Stimulated activated CD8-positive, alpha-beta memory T cell treated with anti-CD3 and anti-CD28 coated beads, Interleukin-4, amount 100 ng/mL, for 48 hours (primary cell): Measurements from ENCODE around the gene LRRC43.
"Not testable (repeated sequence)": the region's sequence is repeated elsewhere in the genome, so short reads cannot be mapped to it uniquely, and the experiment has no call there.

Experiments
- DNase-seq: peaks from one replicate; pipeline ENCODE4 v3.0.0-alpha.2; 2020

Gene LRRC43

GRCh38 chr12:122197612-122197966 is 14.7 kb downstream of the LRRC43 start:
- DNase-seq = no peak

- DNase-seq = no peak
Observed at GRCh38 chr12:122199484-122200355, 16.8 kb downstream of the LRRC43 start.

- DNase-seq = no peak
Observed at GRCh38 chr12:122200541-122201175, 17.7 kb downstream of the LRRC43 start.

- DNase-seq = no peak
Observed at GRCh38 chr12:122201381-122201780, 18.5 kb downstream of the LRRC43 start.

- DNase-seq = no peak
Observed at GRCh38 chr12:122202017-122202416, 19.1 kb downstream of the LRRC43 start.

GRCh38 chr12:122202811-122203210 is 19.9 kb downstream of the LRRC43 start:
- DNase-seq = not testable (repeated sequence)

- DNase-seq = peak; percentile 76
Observed at GRCh38 chr12:122203301-122204166, 20.6 kb downstream of the LRRC43 start, which contains the start of gene B3GNT4. TSS of gene B3GNT4 (plus strand) at chr12:122203709. CDS start at chr12:122204619, 910 bp downstream.

- DNase-seq = peak; percentile 56
Observed at GRCh38 chr12:122204167-122205052, 21.5 kb downstream of the LRRC43 start.

GRCh38 chr12:122205053-122205925 is 22.4 kb downstream of the LRRC43 start:
- no peak for DNase-seq

GRCh38 chr12:122206111-122206881 is 23.4 kb downstream of the LRRC43 start:
- no peak for DNase-seq

- no peak for DNase-seq
Observed at GRCh38 chr12:122206976-122207375, 24.1 kb downstream of the LRRC43 start.

GRCh38 chr12:122207391-122207790 is 24.5 kb downstream of the LRRC43 start:
- DNase-seq = no peak

- no peak for DNase-seq
Observed at GRCh38 chr12:122208073-122208820, 25.3 kb downstream of the LRRC43 start.

- DNase-seq = no peak
Observed at GRCh38 chr12:122215771-122216170, 32.8 kb downstream of the LRRC43 start.

- DNase-seq = no peak
Observed at GRCh38 chr12:122216445-122216844, 33.5 kb downstream of the LRRC43 start.

GRCh38 chr12:122225683-122226365 is 42.9 kb downstream of the LRRC43 start, which contains the start of gene DIABLO:
TSS of gene DIABLO (minus strand) at chr12:122226052. CDS start at chr12:122226014, 38 bp downstream.
- peak; percentile 100 for DNase-seq

- no peak for DNase-seq
Observed at GRCh38 chr12:122226366-122227125, 43.6 kb downstream of the LRRC43 start.

GRCh38 chr12:122227341-122227740 is 44.4 kb downstream of the LRRC43 start:
- peak; percentile 68 for DNase-seq
